Activated T-helper 1 cell treated with Interleukin-2 at 50 U/mL for 16 hours (primary cell): ENCODE data around the gene ESR1.

Source experiments
- DNase-seq: peaks from one replicate; pipeline ENCODE4 v3.0.0-alpha.2; 2020; ENCODE audit warnings: low read depth

The ESR1 gene

DNA sequence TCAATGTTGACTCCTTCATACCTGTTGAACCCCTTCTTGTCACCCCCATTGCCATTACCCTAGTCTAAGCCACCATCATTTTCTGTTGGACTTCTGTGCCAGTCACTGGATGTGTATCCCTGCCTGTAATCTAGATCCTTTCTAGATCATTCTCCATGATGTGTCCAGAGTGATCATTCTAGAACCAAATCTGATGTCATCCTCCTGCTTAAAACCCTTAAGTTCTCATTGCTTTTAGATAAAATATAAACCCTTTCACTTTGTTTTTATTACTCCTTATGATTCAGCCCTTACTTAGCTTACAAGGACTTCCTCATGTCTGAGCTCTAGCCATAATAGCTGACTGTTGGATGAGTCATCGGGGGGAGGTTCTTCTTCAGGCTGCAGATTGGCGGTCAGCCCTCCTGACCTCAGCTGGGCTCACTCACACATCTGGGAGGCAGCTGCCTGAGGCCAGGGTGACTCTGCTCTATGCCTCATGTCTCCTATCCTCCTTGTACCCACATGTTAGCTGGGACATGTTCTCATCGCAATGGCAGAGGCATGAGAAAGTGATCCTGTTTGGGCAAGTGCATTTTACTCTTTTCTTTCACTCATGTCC lies 287.6 kb downstream of the ESR1 start:
- DNase-seq, result no peak

DNA sequence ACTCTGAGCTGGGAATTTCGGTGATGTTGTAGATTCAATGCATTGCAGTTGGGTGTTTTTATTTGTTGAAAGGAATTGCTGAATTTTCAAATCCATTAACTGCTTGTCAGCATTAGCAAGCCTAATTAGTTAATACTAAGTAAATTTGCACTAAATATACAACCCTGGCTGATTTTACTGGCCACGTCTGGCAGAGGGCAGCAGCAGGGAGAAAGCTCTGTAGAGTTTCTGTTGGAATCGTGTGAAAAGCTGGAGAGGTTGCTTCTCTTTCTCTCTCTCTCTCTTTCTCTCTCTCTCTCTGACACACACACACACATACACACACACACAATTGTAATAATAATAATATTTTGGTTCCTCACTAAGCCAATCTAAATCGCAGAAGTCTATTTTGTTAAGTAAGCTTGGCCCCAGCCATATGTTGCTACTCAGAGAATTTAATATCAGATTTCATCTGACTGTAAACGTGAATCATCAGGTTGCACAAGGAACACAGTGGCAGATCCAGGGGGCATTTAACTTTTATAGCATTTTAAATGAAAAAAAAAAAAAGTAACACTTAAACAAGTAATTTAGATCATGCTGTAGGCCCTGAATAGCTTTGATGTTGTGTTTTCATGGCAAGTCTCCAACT lies 289.5 kb downstream of the ESR1 start:
- no peak for DNase-seq

DNA sequence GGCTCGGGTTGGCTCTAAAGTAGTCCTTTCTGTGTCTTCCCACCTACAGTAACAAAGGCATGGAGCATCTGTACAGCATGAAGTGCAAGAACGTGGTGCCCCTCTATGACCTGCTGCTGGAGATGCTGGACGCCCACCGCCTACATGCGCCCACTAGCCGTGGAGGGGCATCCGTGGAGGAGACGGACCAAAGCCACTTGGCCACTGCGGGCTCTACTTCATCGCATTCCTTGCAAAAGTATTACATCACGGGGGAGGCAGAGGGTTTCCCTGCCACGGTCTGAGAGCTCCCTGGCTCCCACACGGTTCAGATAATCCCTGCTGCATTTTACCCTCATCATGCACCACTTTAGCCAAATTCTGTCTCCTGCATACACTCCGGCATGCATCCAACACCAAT lies 291.2 kb downstream of the ESR1 start:
- no peak for DNase-seq

DNA sequence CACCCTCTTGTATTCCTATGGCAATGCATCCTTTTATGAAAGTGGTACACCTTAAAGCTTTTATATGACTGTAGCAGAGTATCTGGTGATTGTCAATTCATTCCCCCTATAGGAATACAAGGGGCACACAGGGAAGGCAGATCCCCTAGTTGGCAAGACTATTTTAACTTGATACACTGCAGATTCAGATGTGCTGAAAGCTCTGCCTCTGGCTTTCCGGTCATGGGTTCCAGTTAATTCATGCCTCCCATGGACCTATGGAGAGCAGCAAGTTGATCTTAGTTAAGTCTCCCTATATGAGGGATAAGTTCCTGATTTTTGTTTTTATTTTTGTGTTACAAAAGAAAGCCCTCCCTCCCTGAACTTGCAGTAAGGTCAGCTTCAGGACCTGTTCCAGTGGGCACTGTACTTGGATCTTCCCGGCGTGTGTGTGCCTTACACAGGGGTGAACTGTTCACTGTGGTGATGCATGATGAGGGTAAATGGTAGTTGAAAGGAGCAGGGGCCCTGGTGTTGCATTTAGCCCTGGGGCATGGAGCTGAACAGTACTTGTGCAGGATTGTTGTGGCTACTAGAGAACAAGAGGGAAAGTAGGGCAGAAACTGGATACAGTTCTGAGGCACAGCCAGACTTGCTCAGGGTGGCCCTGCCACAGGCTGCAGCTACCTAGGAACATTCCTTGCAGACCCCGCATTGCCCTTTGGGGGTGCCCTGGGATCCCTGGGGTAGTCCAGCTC lies 292.1 kb downstream of the ESR1 start:
- no peak for DNase-seq

DNA sequence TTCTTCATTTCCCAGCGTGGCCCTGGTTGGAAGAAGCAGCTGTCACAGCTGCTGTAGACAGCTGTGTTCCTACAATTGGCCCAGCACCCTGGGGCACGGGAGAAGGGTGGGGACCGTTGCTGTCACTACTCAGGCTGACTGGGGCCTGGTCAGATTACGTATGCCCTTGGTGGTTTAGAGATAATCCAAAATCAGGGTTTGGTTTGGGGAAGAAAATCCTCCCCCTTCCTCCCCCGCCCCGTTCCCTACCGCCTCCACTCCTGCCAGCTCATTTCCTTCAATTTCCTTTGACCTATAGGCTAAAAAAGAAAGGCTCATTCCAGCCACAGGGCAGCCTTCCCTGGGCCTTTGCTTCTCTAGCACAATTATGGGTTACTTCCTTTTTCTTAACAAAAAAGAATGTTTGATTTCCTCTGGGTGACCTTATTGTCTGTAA lies 292.7 kb downstream of the ESR1 start:
- no peak for DNase-seq

DNA sequence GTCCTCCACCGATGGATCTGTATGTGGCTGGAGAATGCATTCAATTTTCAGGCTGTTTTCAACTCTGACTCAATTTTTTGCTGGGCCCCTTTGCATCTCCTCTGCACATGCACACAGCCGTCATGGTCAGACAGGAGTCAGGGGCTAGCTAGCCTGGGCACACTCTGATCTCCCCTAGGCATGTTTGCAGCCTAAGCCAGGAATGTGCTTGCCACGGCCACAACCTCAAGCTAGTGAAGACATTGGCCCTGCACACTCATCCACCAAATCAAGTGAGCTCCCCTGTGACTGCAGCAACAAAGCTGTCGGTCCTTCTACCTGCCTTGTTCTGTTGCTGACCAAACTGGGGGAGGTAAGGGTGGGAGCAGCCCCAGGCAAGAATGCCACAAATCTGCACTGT lies 300.5 kb downstream of the ESR1 start:
- no peak for DNase-seq

DNA sequence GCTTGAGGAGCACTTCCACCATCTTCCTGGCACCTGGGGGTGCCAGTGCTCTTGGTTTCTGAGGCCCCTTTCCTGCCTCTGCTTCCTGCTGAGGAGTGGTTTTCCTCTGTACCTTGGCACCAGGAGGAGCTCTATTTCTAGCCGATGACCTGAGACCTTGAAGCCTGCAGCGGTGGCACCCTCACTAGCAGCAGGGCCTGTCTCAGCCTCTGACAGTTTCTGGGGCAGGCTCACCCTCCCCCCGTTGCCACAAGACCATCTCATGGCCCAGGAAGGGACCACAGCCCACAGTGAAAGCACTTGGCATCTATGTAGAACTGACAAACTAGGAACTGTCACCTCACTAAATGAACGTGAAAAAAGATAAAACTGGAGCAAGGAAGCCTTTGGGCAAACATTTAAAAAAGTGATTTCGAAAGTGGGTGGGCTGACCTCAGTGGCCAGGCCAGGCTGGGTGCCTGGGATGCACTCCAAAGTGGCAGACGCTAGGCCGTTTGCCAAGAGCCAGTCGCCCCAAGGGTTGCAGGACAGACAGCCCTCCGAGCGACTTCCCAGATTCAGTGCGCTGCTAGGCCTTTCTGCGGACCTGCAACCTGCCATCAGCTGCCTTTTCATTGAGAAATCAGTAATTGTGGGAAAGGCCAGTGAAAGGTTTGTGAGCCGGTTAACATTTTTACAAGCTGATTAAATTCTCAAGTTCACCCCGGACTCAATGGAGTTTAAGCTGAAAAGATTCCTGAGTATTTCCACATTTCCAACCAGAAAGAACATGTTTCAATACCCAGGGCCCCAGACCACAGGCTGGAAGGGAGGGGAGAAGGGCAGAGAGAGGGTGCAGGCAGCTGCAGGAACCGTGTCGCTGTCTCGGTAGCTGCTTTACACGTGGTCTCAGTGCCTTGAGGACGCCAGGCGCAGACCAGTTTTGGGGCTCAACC lies 303.7 kb downstream of the ESR1 start:
- DNase-seq, result no peak

DNA sequence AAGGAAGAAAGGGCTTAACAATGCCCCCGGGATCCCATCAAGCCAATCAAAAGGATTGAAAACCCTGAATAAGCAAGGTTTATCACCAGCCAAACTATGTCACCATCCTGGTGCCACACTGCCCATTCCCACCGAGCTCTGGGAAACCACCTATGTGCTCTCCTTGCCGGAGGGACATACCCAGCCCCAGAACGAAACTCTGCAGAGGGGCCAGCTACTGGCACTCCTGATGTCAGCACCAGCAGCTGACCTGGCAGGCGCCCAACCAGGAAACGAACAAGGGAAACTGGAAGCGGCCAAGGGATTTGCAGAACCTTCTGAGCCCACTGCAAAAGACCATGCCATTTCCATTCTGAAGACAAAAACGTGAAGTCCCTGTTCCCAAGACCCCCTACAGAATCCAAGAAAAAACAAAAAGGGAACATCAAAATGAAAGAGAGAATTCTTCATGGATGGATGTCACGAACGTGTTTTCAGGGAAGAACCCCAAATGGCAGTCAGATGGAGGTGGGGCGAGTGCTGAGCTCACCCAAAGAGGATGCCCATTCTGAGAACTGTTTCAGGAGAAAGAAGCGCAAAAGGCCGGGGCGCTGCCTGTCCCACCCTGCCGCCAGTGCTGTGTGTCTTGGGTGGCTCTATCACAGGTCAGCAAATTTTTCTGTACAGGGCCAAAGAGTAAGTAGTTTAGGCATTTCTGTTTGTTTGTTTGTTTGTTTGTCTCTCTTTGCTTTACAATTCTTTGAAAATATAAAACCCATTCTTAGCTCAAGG lies 305.2 kb downstream of the ESR1 start:
- no peak for DNase-seq

DNA sequence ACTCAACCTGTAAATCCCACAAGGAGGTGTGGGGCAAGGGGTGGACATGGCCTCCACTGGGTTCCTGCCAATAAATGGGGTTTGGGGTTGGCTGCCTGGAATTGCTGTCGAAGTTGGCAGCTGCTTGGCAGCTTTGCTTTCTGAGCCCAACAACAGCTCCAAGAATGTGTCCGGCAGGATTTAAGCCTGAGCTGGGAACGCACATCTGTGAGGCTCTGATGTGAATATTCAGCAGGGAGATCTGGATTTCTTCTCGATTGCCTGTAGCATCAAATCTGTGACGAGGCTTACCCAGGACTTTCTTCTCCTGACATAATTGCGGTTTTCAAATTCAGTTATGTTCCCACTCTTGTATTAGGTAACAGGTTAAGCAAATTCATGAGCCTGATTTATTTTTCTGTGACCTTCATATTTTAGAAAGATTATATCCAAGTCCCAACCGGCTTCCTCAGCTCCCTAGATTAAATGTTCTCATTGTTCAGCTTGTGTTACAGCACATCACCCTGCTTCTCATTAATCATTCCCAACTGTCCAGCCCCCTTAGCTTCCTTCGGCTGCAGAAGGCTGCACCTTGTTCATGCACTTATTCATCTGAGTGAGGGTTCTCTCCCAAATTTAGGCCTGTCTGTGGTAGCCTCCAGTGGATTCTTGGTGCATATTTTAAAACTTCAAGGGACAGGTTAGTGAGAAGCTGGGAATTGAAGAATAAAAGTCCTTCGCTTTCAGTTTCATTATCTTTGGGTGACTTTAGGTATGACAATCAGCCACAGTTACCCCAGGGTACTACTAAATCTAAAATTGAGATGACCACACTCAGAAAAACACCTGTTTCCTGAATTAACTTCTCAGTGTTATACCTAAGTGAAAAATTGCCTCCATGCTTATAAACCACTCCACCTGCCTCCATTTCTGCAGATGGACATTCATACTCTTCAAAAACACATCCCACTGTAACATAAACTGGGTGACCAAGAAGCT lies 310.0 kb downstream of the ESR1 start:
- no peak for DNase-seq

DNA sequence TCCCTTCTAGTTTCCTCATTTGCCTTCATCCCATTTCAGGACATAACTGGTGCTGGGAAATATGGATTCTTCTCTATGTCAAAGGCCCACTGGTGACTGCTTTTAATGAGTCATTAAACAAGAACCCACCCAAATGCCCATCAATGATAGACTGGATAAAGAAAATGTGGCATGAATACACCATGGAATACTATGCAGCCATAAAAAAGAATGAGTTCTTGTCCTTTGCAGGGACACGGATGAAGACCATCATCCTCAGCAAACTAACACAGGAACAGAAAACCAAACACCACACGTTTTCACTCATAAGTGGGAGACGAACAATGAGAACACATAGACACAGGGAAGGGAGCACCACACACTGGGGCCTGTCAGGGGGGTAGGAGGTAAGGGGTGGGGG lies 310.7 kb downstream of the ESR1 start:
- DNase-seq, result no peak

DNA sequence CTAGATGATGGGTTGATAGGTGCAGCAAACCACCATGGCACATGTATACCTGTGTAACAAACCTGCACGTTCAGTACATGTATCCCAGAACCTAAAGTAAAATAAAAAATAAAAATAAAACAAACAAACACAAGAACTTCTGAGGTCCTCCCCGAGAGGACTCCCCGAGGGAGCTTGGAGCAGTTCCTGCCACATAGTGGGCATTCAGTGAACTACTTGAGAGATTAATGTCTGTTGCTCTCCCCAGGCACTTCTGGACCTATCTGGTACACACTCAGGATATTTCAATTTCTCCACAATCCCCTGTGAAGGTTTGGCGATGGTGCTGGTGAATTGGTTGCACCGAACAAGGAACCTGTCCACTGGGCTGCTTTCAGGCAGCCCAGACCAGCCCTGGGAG lies 311.2 kb downstream of the ESR1 start:
- no peak for DNase-seq

DNA sequence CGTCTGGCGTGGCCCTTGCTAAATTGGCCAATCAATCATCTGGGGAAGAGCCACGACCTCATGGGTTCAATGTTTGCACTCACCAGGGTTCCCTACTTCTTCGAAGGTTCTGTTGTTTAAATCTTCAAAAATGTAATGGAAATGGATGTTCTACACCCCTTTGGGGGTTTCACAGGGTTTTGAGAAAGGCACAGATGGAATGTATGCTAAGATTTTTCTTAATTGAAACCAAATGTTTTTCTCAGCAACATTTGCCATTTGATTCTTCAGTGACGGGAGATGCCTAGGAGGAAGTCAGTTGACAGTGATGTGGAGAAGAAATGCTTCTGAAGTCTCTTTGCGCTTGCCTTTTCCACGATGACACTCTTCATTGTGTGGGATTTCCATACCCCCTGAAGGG lies 312.3 kb downstream of the ESR1 start:
- DNase-seq, result no peak

DNA sequence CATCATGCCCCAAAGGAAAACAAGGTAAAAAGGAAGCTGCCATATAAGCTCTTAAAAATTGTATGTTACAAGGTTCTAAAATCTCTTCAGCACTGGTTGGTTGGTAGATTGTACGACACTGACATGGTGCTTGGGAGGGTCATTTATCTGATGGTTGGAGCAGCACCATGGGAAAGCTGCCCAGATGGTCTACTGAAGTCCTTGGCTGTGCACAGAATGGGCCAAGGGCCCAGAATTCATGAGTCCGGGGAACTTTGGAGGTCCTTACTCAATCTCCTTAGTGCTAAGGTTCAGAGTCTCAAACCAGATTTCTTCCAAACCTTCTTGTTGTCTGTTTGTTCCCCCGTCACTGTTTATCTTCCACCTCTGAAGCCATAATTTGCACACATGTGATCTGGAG lies 314.4 kb downstream of the ESR1 start:
- DNase-seq, result no peak

DNA sequence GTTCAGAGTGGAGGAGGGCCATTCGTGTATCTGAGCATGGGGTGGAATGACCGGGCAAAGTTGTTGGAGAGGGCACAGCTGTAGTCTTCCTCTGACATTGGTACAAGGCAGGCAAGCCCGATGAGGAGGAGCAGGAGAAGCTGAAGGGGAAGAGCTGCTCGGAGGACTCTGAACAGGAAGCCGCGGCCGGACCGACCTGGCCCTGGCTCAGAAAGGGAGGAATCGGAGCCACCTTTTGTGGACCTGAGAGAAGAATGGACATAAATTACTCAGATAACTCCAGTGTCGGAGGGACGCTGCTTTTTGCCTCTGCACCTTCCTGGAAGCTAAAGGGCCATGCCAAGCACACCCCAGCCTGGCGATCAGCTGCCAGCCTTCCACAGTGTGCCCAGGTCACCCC lies 315.0 kb downstream of the ESR1 start:
- no peak for DNase-seq

DNA sequence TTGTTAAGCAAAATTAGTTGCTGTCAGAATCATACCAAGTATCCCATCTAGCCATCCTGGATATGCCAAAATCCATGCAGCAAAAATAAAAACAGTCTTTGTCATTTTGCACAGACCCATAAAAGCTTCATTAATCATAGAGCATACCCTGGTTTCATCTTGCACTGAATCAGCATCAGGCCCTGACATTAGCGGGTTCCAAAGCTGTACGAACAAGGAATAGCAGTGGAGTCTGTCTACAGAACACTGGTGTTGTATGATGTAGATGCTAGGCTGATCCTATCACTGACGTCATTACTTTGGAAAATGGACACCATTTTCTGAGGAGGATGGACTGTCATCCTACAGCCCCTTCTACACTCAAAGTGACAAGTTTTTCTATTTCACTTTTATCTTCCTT lies 315.6 kb downstream of the ESR1 start:
- no peak for DNase-seq

DNA sequence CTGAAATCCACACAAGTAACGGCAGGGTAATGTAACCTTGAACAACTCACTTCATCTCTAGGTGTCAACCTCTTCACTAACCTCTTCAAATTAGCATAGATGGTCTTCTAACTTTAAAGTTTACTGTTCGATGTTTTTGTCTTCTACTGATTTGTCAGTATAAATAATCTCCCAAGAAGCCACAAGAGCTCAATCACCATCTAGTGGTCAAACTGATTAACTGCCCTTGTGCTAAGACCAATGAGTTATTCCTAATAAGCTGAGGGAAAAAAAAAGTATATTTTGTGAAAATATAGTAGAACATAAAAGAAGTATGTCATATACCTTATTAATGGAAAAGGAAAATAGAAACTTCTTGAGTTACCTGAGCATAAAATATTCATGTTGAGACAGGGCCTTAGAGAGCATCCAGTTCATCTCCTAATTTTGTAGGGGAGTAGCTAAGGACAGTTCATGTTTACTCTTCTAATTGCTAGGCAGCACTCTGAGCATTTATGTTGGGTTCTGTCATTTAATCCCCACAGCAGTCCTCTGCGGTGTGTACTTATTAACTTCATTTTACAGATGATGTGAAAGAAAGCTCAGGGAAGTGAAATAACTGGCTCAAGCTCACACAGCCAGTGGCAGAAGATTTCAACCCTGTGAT lies 317.1 kb downstream of the ESR1 start:
- no peak for DNase-seq

DNA sequence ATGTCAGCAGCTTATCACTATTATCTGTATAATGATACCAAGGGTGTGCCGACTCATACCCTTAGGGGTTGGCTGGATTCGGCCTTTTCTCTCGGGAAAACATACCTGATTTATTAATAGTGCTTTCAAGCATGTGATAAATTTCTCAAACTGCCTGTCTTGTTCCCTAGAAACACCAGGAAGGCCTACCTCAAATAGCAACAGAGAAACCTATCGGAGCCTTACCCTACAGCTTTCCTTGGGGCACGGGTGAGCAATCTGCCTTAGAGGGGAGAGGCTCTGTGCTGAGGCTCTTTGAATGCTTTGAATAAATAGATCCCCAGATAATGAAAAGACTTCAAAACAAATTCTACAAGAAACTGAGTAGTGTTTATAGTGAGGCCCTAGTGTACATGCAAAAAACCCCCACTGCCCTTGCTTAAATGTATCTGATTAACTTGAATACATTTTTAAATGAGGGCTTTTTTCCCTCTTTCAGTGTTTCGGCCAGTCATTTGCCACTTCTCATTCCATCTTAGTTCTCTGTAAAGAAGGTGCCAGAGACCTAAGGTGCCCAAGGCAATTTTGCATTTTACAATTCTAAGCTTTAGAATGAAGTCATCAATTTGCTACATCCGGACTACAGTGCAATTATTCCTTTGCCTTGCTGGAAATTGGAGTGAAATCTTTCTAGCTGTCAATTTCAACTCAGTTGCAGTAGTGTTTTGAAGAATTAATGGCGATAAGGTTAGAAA lies 320.1 kb downstream of the ESR1 start:
- DNase-seq, result no peak

DNA sequence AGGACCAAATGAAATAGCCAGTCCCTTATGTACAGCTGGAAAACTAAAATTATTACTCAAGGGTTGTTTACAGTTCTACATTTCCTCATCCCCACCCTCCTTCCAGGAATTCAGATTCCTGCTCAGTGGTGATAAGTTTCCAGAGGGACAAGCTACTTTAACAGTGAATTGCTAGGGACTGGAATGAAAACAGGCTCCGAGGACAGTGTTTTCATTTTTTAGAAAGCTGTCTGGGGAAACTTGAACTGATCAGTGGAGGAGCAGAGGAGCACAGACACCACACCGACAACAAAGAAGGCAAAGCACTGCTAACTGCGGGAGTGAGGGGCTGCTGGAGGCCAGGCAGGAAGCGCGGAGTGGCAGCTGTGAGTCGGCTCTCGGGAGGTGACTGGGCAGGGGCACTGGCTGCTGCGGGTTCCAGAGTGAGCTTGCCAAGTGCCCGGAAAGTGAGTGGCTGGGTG lies 322.2 kb downstream of the ESR1 start:
- no peak for DNase-seq

DNA sequence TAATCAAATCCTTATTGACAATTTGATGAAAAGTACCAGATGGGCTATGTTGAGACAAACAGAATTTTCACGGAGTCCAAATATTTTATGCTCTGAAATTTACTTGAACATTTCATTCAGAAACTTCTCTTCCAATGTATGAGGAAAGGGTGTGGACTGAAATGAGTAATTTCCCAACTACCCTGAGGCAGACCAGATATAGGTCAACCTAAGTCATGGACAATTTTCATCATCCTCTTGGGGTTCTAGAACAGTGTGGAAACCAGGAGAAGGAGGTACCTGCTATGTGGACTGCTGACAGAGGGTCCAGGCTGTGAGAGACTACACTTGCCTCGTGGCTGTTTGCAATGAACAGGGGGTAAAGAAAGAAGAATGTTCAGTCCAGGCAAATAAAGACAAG lies 323.0 kb downstream of the ESR1 start:
- no peak for DNase-seq
